OCI-LY7 (cell line): ENCODE measurements around the gene NUDT3.

ENCODE experiments used
- EZH2phosphoT487 ChIP-seq: fragments of 200-600 bp; sonication (generic); IDR thresholded peaks from 2 replicates; pipeline ENCODE4 v1.6.1; 2018; ENCODE audit warnings: low read depth, borderline replicate concordance, mild to moderate bottlenecking, mixed run types, antibody characterized with exemption, low read length, moderate library complexity, mixed read lengths
- TF ChIP-seq, protein P1 (sequence below): fragments of 200-600 bp; sonication (generic); conservative IDR thresholded peaks from 2 replicates; pipeline ENCODE4 v1.5.1; 2014; ENCODE audit warnings: mild to moderate bottlenecking, antibody characterized with exemption, low read length, moderate library complexity, mixed read lengths

DNA sequence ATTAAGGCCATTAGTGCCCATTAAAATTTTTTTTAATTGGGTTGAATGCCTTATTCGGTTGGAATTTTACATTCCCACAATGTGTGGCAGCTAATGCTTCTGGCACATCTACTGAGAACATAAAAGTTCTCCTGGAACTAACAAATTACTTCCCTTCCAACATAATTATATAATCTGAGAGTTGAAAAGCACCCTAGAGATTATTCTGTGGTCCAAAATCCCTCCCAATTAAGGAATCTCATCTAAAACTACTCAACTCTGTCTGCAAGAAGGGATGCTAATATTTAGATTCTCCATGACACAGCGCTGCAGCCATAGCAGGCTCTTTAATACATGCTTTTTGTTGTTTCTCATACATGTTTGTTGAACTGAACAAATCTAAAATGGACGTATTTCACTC is 4.0 kb downstream of the NUDT3 start:
- TF ChIP-seq, protein P1, sequence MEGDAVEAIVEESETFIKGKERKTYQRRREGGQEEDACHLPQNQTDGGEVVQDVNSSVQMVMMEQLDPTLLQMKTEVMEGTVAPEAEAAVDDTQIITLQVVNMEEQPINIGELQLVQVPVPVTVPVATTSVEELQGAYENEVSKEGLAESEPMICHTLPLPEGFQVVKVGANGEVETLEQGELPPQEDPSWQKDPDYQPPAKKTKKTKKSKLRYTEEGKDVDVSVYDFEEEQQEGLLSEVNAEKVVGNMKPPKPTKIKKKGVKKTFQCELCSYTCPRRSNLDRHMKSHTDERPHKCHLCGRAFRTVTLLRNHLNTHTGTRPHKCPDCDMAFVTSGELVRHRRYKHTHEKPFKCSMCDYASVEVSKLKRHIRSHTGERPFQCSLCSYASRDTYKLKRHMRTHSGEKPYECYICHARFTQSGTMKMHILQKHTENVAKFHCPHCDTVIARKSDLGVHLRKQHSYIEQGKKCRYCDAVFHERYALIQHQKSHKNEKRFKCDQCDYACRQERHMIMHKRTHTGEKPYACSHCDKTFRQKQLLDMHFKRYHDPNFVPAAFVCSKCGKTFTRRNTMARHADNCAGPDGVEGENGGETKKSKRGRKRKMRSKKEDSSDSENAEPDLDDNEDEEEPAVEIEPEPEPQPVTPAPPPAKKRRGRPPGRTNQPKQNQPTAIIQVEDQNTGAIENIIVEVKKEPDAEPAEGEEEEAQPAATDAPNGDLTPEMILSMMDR = no peak
- TF ChIP-seq EZH2phosphoT487 = no peak
